Loucy (cell line): ENCODE results near the gene MEAK7.

Experiments
- CTCF ChIP-seq: fragments of 200-600 bp; sonication (generic); conservative IDR thresholded peaks from 2 replicates; pipeline ENCODE4 v1.5.1; 2014; ENCODE audit warnings: mild to moderate bottlenecking, antibody characterized with exemption, low read length
- EZH2phosphoT487 ChIP-seq: fragments of 200-600 bp; IDR thresholded peaks from 2 replicates; pipeline ENCODE4 v1.6.1; 2018; ENCODE audit warnings: antibody characterized with exemption, mild to moderate bottlenecking, moderate library complexity, borderline replicate concordance

DNA sequence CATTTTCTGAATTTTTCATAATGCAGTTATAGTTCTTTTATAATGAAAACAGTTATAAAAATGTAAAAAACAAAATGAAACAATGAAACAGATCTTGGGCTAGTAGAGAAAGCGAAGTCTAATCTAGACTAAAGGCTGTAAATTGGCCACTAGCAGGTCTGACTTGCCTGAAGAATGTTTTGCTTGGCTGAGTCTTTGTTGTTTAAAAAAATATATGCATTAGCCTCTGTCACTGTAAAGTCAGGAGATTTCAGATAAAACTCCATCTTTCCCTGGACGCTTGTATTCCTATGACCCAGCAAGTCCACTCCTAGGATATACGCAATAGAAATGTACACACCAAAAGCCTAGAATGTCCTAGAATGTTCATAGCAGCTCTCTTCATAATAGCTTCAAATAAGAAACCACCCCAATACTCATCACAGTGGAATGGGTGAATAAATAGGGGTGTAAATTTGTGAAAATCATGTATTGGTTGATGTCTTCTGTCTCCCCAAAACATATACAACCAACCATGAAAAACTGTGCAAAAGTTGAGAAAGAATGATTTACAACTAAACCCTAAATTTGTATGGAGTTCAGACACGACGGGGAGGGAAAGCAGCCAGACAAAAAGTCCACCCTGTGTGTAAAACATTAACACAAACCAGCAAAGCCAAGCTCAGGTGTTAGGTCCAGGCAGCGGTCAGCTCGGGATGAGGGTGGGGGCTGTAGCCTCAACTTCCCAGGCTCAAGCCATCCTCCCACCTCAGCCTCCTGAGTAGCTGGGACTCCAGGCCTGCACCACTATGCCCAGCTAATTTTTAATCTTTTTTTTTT is 37.7 kb upstream of the MEAK7 start:
- TF ChIP-seq EZH2phosphoT487 (no peak), CTCF (no peak)
